Psoas muscle (tissue), 8 donors: ENCODE results near the gene ATG16L2. TPM values are rescaled to one million over a fixed set of nuclear protein-coding genes. Genes with fewer than 3 reads are reported as not detected.
A peak's percentile ranks its signal among the peaks of the same experiment; 100 is the strongest.

Experiments
- ATAC-seq, 4 donors: fragments of 200-7000 bp; cut with Tn5 transposase; one replicate each; pipeline ENCODE4 v1.9.1; 2020; ENCODE audit warnings: moderate library complexity in 3 of 4, mild to moderate bottlenecking in 2 of 4
- DNase-seq, 2 donors: peaks; one replicate each; pipeline ENCODE4 v3.0.0-alpha.2; 2020
- H3K27ac ChIP-seq: fragments of 200-600 bp; one replicate; pipeline ENCODE4 v1.8.0; 2022
- H3K27me3 ChIP-seq, 3 donors: fragments of 200-600 bp in 1 of 3; one replicate each; pipeline versions ENCODE4 v1.6.1 to v1.8.0; 2013 to 2022; ENCODE audit warnings: low read length in 2 of 3, mild to moderate bottlenecking in 2 of 3, moderate library complexity in 1 of 3; ENCODE audit not compliant: insufficient read depth in 3 of 3
- H3K36me3 ChIP-seq, 2 donors: fragments of 200-600 bp in 1 of 2; one replicate each; pipeline versions ENCODE4 v1.6.1 to v1.8.0; 2013 to 2022; ENCODE audit warnings: low read depth in 1 of 2, mild to moderate bottlenecking in 1 of 2, moderate library complexity in 1 of 2; ENCODE audit not compliant: insufficient read depth in 1 of 2
- H3K4me1 ChIP-seq: fragments of 200-600 bp; one replicate; pipeline ENCODE4 v1.8.0; 2022
- H3K4me3 ChIP-seq: fragments of 200-600 bp; one replicate; pipeline ENCODE4 v1.8.0; 2022; ENCODE audit warnings: mild to moderate bottlenecking
- H3K9me3 ChIP-seq: fragments of 200-600 bp; one replicate; pipeline ENCODE4 v1.8.0; 2022
- CTCF ChIP-seq: fragments of 200-600 bp; IDR thresholded peaks from one replicate; pipeline ENCODE4 v1.8.0; 2022; ENCODE audit warnings: antibody characterized with exemption
- WGBS, 3 donors: extraction: QIAGEN DNeasy Blood & Tissue Kit; methylation state at CpG; one replicate each; pipeline versions ENCODE4 v1.1.6 to v1.1.7; 2013; 5-methylcytosine and 5-hydroxymethylcytosine counted together
- intact Hi-C, 2 donors: fragments of 100-400 bp; cut with DNase I; formaldehyde crosslinking; loops; one replicate each; pipeline versions ENCODE4 v1.11.0 to v1.14.2; 2022
- polyA plus RNA-seq, 3 donors: library from polyadenylated mRNA; stranded (reverse); fragments of 200-250 nt; gene quantifications; one replicate each; pipeline ENCODE4 v1.2.3, GENCODE V29; 2013
- total RNA-seq, 4 donors: library from RNA; stranded (reverse); fragmentation: NEBNext Ultra II Directional in 2 of 4; extraction: Animal tissue kit (Norgen Biotek cat#: 25700) in 2 of 4; gene quantifications; one replicate each; pipeline versions ENCODE4 v1.2.1 to v1.2.4, GENCODE V29; 2021 to 2023
- donor health status: healthy with polysubstance abuse.
- donor health status: DM: no; HTN: no; CAD: no; lungs with moderate emphysema.
- donor health status: Bipolar disorder and iron deficiency.
- donor health status: healthy.
- donor health status: DM: yes; HTN: yes; CAD: no.
- donor health status: DM: no; HTN: no; CAD: no.
- donor health status: DM: no; HTN: no; CAD: no.
- donor health status: DM: yes; HTN: yes; CAD: no.

ATG16L2 gene
- total and polyA plus RNA-seq, 7 donors = 3.9 to 9.6 (median 4.9) TPM

- Histone ChIP-seq H3K27ac (no peak overlapping the region), H3K4me3 (no peak overlapping the region), H3K27me3 (no peaks in the 10 kb centered on the region), H3K9me3 (no peaks in the 10 kb centered on the region), H3K36me3 (peaks cover 0 to 41% of the 10 kb centered on the region in 2 donors), H3K4me1 (no peaks in the 10 kb centered on the region)
- DNase-seq = no peak
- WGBS, 3 donors = 69 to 73% (median 69%) methylated on average over 4 of the region's 4 CpGs
- intact Hi-C loops = no loop called here
- ATAC-seq = no peak
- TF ChIP-seq CTCF = no peak
Measured at GRCh38 chr11:72844356-72844755, 30.1 kb downstream of the ATG16L2 start.

GRCh38 chr11:72848846-72849466 lies 34.7 kb downstream of the ATG16L2 start:
- H3K4me1 ChIP-seq = no peaks in the 10 kb centered on the region
- H3K27me3 ChIP-seq = no peaks in the 10 kb centered on the region
- ATAC-seq (peak in 1 of 4 donors; percentile 58), DNase-seq (no peak)
- no peak overlapping the region for H3K4me3 ChIP-seq
- TF ChIP-seq CTCF = peak; percentile 50
- intact Hi-C loops = no loop called here
- H3K9me3 ChIP-seq = no peaks in the 10 kb centered on the region
- H3K27ac ChIP-seq = no peak overlapping the region
- 71 to 78% (median 72%) methylated on average over 6 of the region's 6 CpGs for WGBS, 3 donors
- peaks cover 0 to 10% of the 10 kb centered on the region in 2 donors for H3K36me3 ChIP-seq

- intact Hi-C loops = no loop called here
- Histone ChIP-seq H3K4me1 (no peaks in the 10 kb centered on the region), H3K4me3 (no peak overlapping the region), H3K27me3 (no peaks in the 10 kb centered on the region), H3K9me3 (no peaks in the 10 kb centered on the region), H3K27ac (no peak overlapping the region), H3K36me3 (peaks cover 0 to 11% of the 10 kb centered on the region in 2 donors)
- no peak for DNase-seq
- 80 to 98% (median 90%) methylated on average over 3 of the region's 3 CpGs for WGBS, 3 donors
- no peak for TF ChIP-seq CTCF
- ATAC-seq = no peak
Measured at GRCh38 chr11:72850832-72851231, 36.6 kb downstream of the ATG16L2 start.

GRCh38 chr11:72851726-72852125 lies 37.5 kb downstream of the ATG16L2 start:
- no peaks in the 10 kb centered on the region for H3K27me3 ChIP-seq
- no peak overlapping the region for H3K4me3 ChIP-seq
- H3K4me1 ChIP-seq = peaks cover 3% of the 10 kb centered on the region
- H3K36me3 ChIP-seq = peaks cover 0 to 11% of the 10 kb centered on the region in 2 donors
- H3K9me3 ChIP-seq = no peaks in the 10 kb centered on the region
- no peak for DNase-seq
- no peak for TF ChIP-seq CTCF
- 92 to 94% (median 92%) methylated on average over 4 of the region's 4 CpGs for whole genome bisulfite sequencing, 3 donors
- intact Hi-C loops = no loop called here
- no peak for ATAC-seq
- H3K27ac ChIP-seq = no peak overlapping the region

- Histone ChIP-seq H3K4me1 (peaks cover 5% of the 10 kb centered on the region), H3K27me3 (no peaks in the 10 kb centered on the region), H3K27ac (no peak overlapping the region), H3K4me3 (no peak overlapping the region), H3K36me3 (peaks cover 0 to 5% of the 10 kb centered on the region in 2 donors), H3K9me3 (no peaks in the 10 kb centered on the region)
- intact Hi-C loops = no loop called here
- DNase-seq = no peak
- 69 to 87% (median 78%) methylated on average over 3 of the region's 3 CpGs for WGBS, 3 donors
- TF ChIP-seq CTCF = no peak
- ATAC-seq = no peak
Measured at GRCh38 chr11:72856065-72856464, 41.9 kb downstream of the ATG16L2 start.
